CD4-positive, CD25-positive, alpha-beta regulatory T cell (primary cell): Measurements from ENCODE around the gene RAB14. TPM values are rescaled to one million over a fixed set of nuclear protein-coding genes. Genes with fewer than 3 reads are reported as not detected.

Source experiments
- ATAC-seq, 2 donors: fragments of 150-1000 bp; cut with Tn5 transposase; one replicate each; pipeline ENCODE4 v1.10.0; 2021; ENCODE audit warnings: low read depth in 2 of 2, moderate number of reproducible peaks in 2 of 2, moderate library complexity in 1 of 2
- DNase-seq, 3 donors: peaks; one replicate each; pipeline versions ENCODE4 v3.0.0 to v3.0.0-alpha.2; 2012 to 2022; ENCODE audit warnings: mixed read lengths in 1 of 3
- H3K27ac ChIP-seq: one replicate; pipeline ENCODE4 v1.7.0; 2013; ENCODE audit warnings: mild to moderate bottlenecking, low read length; ENCODE audit not compliant: insufficient read depth, poor library complexity, severe bottlenecking
- H3K27me3 ChIP-seq: one replicate; pipeline ENCODE4 v1.7.0; 2013; ENCODE audit warnings: low read length; ENCODE audit not compliant: control insufficient read depth, insufficient read depth
- H3K36me3 ChIP-seq: one replicate; pipeline ENCODE4 v1.7.0; 2013; ENCODE audit warnings: mild to moderate bottlenecking, low read length, moderate library complexity; ENCODE audit not compliant: control insufficient read depth, insufficient read depth
- H3K4me1 ChIP-seq: 2 replicates; pipeline ENCODE4 v1.7.0; 2013; ENCODE audit warnings: mild to moderate bottlenecking, low read length; ENCODE audit not compliant: insufficient read depth, control insufficient read depth, poor library complexity, severe bottlenecking
- H3K4me3 ChIP-seq: one replicate; pipeline ENCODE4 v1.7.0; 2013; ENCODE audit warnings: low read depth, mild to moderate bottlenecking, low read length, moderate library complexity
- H3K9me3 ChIP-seq, 2 experiments: 1 replicate in 1 of 2; 2 replicates in 1 of 2; pipeline ENCODE4 v1.7.0; 2013; ENCODE audit warnings: low read length in 2 of 2, mild to moderate bottlenecking in 1 of 2, moderate library complexity in 1 of 2; ENCODE audit not compliant: control insufficient read depth in 2 of 2
- H3K27ac Mint-ChIP-seq, 3 donors: one replicate each; pipeline ENCODE4 v1.8.0; 2020 to 2022; ENCODE audit warnings: mild to moderate bottlenecking in 3 of 3, mixed read lengths in 3 of 3, moderate library complexity in 2 of 3
- H3K27me3 Mint-ChIP-seq: one replicate; pipeline ENCODE4 v1.8.0; 2022; ENCODE audit warnings: mild to moderate bottlenecking, mixed read lengths
- H3K36me3 Mint-ChIP-seq: one replicate; pipeline ENCODE4 v1.8.0; 2020; ENCODE audit warnings: mixed read lengths
- H3K4me1 Mint-ChIP-seq, 4 donors: one replicate each; pipeline ENCODE4 v1.8.0; 2020 to 2022; ENCODE audit warnings: mixed read lengths in 4 of 4, mild to moderate bottlenecking in 1 of 4
- H3K4me3 Mint-ChIP-seq, 4 donors: one replicate each; pipeline ENCODE4 v1.8.0; 2020 to 2022; ENCODE audit warnings: mild to moderate bottlenecking in 4 of 4, mixed read lengths in 4 of 4, moderate library complexity in 3 of 4
- H3K9me3 Mint-ChIP-seq, 7 donors: one replicate each; pipeline ENCODE4 v1.8.0; 2020 to 2022; ENCODE audit warnings: mixed read lengths in 7 of 7, mild to moderate bottlenecking in 3 of 7, moderate library complexity in 2 of 7
- polyA plus RNA-seq, 4 donors: library from polyadenylated mRNA; unstranded; fragments of 300-500 nt; fragmentation: Illumina TruSeq; gene quantifications; one replicate each; pipeline ENCODE4 v1.2.3, GENCODE V29; 2021
- total RNA-seq: library from RNA; stranded (reverse); gene quantifications from one replicate; pipeline ENCODE4 v1.2.3, GENCODE V29; 2022

RAB14 gene
- total and polyA plus RNA-seq, 5 donors from 2014 or later, result 36.8 to 56.8 (median 50.7) TPM

- H3K4me1 ChIP-seq, result peaks cover 49% of the 10 kb centered on the region
These were observed 13.9 kb downstream of the RAB14 start for GRCh38 chr9:121187636-121188305.

DNA sequence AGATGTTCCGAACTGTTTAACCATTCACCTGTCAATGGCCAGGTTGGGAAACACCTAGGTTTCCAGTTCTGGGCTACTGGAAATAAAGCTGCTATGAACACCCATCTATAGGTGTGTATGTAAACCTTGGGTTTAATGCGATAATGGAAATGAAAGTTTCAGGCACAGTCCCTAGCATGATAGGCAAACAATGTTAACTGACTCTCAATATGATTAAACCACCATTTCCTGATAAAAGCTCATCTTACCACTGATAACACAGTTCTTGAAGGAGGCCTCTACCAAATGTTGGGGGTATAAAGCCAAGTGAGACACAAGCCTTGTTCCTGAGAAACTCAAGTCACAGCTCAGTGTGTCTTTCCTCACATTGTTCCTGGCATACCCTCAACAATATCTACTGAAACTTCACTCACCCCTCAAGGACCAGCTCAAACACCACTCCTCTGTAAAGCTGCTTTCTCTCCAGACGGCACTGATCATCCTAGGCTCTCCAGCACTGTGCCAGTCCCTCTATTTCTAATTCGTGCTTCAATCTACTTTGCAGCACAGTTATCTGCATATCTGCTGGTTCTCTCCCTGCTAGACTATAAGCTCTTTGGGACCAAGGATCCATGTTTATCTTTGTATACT, 15.8 kb downstream of the RAB14 start:
- Mint-ChIP-seq H3K27me3 (no peaks in the 10 kb centered on the region), H3K4me3 (peak overlapping the region; percentile 7 to 66 (median 46)), H3K36me3 (peaks cover 31% of the 10 kb centered on the region), H3K27ac (peak overlapping the region; percentile 61 to 92 (median 88)), H3K4me1 (peaks cover 47 to 78% (median 66%) of the 10 kb centered on the region in 4 donors), H3K9me3 (no peaks in the 10 kb centered on the region)
- Histone ChIP-seq H3K9me3 (no peaks in the 10 kb centered on the region), H3K27me3 (no peaks in the 10 kb centered on the region), H3K4me1 (peaks cover 36% of the 10 kb centered on the region), H3K36me3 (peaks cover 50% of the 10 kb centered on the region), H3K27ac (peak overlapping the region; percentile 61), H3K4me3 (peak overlapping the region; percentile 59)
- ATAC-seq (peak; percentile 56 to 65), DNase-seq (peak in 1 of 3 donors; percentile 26)

More at GRCh38 chr9:121187636-121188305, 13.9 kb downstream of the RAB14 start:
- H3K4me3 ChIP-seq, result no peak overlapping the region
- DNase-seq (no peak), ATAC-seq (no peak)
- Mint-ChIP-seq H3K9me3 (no peaks in the 10 kb centered on the region), H3K27me3 (no peaks in the 10 kb centered on the region), H3K36me3 (peaks cover 23% of the 10 kb centered on the region), H3K27ac (peak overlapping the region in 2 of 3 donors; percentile 60 to 77), H3K4me3 (no peak overlapping the region), H3K4me1 (peaks cover 66 to 88% (median 78%) of the 10 kb centered on the region in 4 donors)
- H3K27ac ChIP-seq, result peak overlapping the region; percentile 61
- no peaks in the 10 kb centered on the region for H3K9me3 ChIP-seq
- no peaks in the 10 kb centered on the region for H3K27me3 ChIP-seq
- H3K36me3 ChIP-seq, result peaks cover 40% of the 10 kb centered on the region

GRCh38 chr9:121185178-121185745, 16.4 kb downstream of the RAB14 start:
- Mint-ChIP-seq H3K4me3 (peak overlapping the region; percentile 7 to 66 (median 46)), H3K27ac (peak overlapping the region; percentile 61 to 92 (median 88)), H3K27me3 (no peaks in the 10 kb centered on the region), H3K36me3 (peaks cover 29% of the 10 kb centered on the region), H3K9me3 (no peaks in the 10 kb centered on the region), H3K4me1 (peaks cover 41 to 73% (median 62%) of the 10 kb centered on the region in 4 donors)
- Histone ChIP-seq H3K36me3 (peaks cover 53% of the 10 kb centered on the region), H3K4me3 (peak overlapping the region; percentile 59), H3K9me3 (no peaks in the 10 kb centered on the region), H3K27me3 (no peaks in the 10 kb centered on the region), H3K27ac (peak overlapping the region; percentile 61), H3K4me1 (peaks cover 34% of the 10 kb centered on the region)
- DNase-seq (no peak), ATAC-seq (peak; percentile 18 to 25)

DNA sequence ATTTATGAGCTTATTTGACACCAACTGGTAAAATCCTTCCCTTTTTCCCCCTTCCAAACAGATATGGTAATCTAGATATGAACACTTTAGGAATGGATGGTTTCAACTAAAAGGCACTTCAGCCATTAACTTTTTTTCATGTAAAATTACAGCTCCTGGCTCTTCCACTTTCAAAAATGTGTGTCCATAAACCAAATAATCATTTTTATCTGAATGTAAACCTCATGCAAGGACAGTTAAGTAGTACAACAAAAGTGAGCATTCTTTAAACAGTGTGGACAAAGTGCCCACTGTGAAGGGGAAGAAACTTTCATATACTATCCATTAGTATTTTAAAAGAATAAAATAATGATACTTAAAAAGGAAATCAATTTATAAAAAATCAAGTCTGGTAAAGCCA, 17.2 kb downstream of the RAB14 start:
- Histone ChIP-seq H3K4me1 (peaks cover 29% of the 10 kb centered on the region), H3K36me3 (peaks cover 55% of the 10 kb centered on the region), H3K9me3 (no peaks in the 10 kb centered on the region), H3K27ac (peak overlapping the region; percentile 61), H3K27me3 (no peaks in the 10 kb centered on the region), H3K4me3 (no peak overlapping the region)
- DNase-seq (no peak), ATAC-seq (no peak)
- peaks cover 39 to 68% (median 59%) of the 10 kb centered on the region in 4 donors for H3K4me1 Mint-ChIP-seq
- H3K27ac Mint-ChIP-seq, result peak overlapping the region in 2 of 3 donors; percentile 87 to 92
- H3K36me3 Mint-ChIP-seq, result peaks cover 29% of the 10 kb centered on the region
- H3K4me3 Mint-ChIP-seq, result peak overlapping the region in 1 of 4 donors; percentile 7
- no peaks in the 10 kb centered on the region for H3K9me3 Mint-ChIP-seq
- no peaks in the 10 kb centered on the region for H3K27me3 Mint-ChIP-seq

DNA sequence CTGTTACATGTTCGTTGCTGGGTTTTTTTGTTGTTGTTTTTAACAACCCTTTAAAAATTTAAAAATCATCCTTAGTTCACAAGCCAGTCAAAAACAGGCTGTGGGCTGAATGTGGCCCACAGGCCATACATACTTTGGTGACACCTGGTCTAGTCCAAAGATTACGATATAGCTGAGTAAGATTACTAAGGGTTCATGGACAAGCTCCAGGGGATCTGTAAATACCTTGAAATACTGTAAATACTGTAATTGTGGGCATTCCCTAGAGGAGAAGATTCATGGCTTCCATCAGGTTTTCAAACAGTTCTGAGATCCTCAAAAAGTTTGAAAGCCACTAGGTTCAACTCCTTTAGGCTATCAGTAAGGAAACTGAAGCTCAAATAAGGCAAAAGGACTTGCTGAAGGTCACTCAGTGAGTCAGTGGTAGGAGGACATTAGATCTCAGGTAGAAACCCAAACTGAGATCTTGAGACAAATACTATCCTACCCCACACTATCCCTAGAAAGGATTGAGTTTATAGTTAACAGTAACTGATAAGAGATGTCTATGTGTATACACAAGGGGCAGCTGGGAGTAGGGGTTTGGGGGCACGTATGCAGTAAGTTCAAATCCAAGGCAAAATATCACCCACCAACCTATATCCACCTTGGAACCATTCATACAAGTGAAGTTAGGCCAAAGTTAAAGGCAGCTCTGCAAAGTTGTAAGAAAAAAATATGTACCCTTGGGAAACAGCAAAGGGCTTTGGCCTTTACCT, 17.8 kb downstream of the RAB14 start:
- no peak overlapping the region for H3K4me3 ChIP-seq
- peaks cover 26% of the 10 kb centered on the region for H3K4me1 ChIP-seq
- peak overlapping the region; percentile 61 for H3K27ac ChIP-seq
- no peak for ATAC-seq
- no peak for DNase-seq
- H3K9me3 ChIP-seq, result no peaks in the 10 kb centered on the region
- no peaks in the 10 kb centered on the region for H3K27me3 ChIP-seq
- H3K9me3 Mint-ChIP-seq, result no peaks in the 10 kb centered on the region
- H3K27me3 Mint-ChIP-seq, result no peaks in the 10 kb centered on the region
- H3K4me3 Mint-ChIP-seq, result no peak overlapping the region
- H3K27ac Mint-ChIP-seq, result peak overlapping the region; percentile 9 to 92 (median 86)
- H3K36me3 Mint-ChIP-seq, result peaks cover 27% of the 10 kb centered on the region
- peaks cover 55% of the 10 kb centered on the region for H3K36me3 ChIP-seq
- peaks cover 36 to 62% (median 56%) of the 10 kb centered on the region in 4 donors for H3K4me1 Mint-ChIP-seq

GRCh38 chr9:121182989-121183388, 18.7 kb downstream of the RAB14 start:
- peaks cover 58% of the 10 kb centered on the region for H3K36me3 ChIP-seq
- peaks cover 26% of the 10 kb centered on the region for H3K4me1 ChIP-seq
- no peaks in the 10 kb centered on the region for H3K9me3 ChIP-seq
- Mint-ChIP-seq H3K4me3 (no peak overlapping the region), H3K4me1 (peaks cover 31 to 55% (median 53%) of the 10 kb centered on the region in 4 donors), H3K36me3 (peaks cover 25% of the 10 kb centered on the region), H3K27ac (peak overlapping the region; percentile 74 to 92 (median 86)), H3K27me3 (no peaks in the 10 kb centered on the region), H3K9me3 (no peaks in the 10 kb centered on the region)
- H3K27me3 ChIP-seq, result no peaks in the 10 kb centered on the region
- H3K27ac ChIP-seq, result peak overlapping the region; percentile 28
- ATAC-seq, result no peak
- DNase-seq, result no peak
- no peak overlapping the region for H3K4me3 ChIP-seq

GRCh38 chr9:121182101-121182836, 19.4 kb downstream of the RAB14 start:
- Histone ChIP-seq H3K27ac (peak overlapping the region; percentile 1), H3K9me3 (no peaks in the 10 kb centered on the region), H3K36me3 (peaks cover 65% of the 10 kb centered on the region), H3K4me3 (no peak overlapping the region), H3K27me3 (no peaks in the 10 kb centered on the region), H3K4me1 (peaks cover 26% of the 10 kb centered on the region)
- Mint-ChIP-seq H3K27ac (peak overlapping the region; percentile 32 to 75 (median 48)), H3K4me1 (peaks cover 23 to 48% (median 47%) of the 10 kb centered on the region in 4 donors), H3K27me3 (no peaks in the 10 kb centered on the region), H3K9me3 (no peaks in the 10 kb centered on the region), H3K4me3 (peak overlapping the region in 1 of 4 donors; percentile 13), H3K36me3 (peaks cover 25% of the 10 kb centered on the region)
- ATAC-seq (no peak), DNase-seq (no peak)
